Measurements from ENCODE around the gene NPTN.
"Not testable (repeated sequence)": the region's sequence is repeated elsewhere in the genome, so short reads cannot be mapped to it uniquely, and the experiment has no call there.

The NPTN gene

GRCh38 chr15:73600413-73601335 is 32.5 kb downstream of the NPTN start:
- DNase-seq: no peak

DNA sequence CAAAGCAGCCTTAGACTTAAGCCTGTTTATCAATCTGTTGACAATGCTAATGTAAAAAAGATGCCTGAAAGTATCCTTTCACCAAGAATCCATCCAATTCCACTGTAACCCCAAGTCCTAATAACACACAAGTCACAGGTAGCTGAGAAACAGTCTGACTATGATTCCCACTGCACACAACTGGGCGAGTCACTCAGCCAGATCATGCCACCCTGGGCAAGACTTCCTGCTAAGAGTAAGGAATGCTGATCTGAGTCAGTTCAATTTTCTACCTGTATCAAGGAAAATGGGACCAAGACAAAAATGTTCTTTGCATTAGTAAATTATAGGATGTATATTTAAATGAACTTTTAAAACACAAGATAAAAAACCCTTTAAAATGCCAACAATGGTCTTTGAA is 33.3 kb downstream of the NPTN start:
- DNase-seq: no peak

GRCh38 chr15:73598530-73599160 is 34.5 kb downstream of the NPTN start:
- DNase-seq: no peak

- no peak for DNase-seq
Observed at GRCh38 chr15:73597036-73597638, 36.1 kb downstream of the NPTN start.

DNA sequence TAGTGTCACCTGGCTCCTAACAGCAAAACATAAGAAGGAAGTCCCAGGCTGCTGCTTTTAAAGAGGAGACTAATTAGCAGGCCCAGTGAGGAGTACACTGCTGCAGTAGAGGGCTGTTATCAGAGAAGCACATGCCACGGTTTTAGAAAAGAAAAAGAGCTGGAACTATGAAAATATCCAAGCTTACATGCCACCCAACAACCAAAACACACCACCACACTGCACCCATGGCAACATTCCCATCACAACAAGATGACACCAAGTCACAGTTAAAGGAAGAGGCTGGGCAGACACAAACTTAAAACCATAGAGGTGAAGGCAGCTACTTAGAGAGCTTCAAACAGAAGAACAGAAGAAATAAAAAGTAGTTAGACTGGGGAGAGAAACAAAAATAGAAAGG is 37.0 kb downstream of the NPTN start:
- no peak for DNase-seq

DNA sequence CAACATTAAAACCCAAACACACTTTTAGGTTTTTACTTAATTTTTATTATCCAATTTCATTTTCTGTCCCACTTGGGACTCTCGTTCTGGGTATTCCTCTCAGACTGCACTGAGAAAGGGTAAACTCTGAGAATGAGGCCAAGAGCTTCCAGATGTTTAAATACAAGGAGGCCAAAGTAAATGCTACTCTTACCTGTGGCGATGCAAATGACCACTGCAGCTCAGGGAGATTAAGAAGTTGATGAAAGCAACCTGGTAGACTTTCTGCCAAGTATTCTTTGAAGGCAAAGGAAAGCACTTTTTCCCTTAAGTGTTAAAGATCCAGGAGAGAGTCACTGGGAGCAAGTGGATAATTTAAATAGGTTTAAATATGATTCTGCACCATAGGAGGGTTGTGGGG is 39.1 kb downstream of the NPTN start:
- no peak for DNase-seq

- no peak for DNase-seq
Observed at GRCh38 chr15:73593304-73594074, 39.7 kb downstream of the NPTN start.

DNA sequence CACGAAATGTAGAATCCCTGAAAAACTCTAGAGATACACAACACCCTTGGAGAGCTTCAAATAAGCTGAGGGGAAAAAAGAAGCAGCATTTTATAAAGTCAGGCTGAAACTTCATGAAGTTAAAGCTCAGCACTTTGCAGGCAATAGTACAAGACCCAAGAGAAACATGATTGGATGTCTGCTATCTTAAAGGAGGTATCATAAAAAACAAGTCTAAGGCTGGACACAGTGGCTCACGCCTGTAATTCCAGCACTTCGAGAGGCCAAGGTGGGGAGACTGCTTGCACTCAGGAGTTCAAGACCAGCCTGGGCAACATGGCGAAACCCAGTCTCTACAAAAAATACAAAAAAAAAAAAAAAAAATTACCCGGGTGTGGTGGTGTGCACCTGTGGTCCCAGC is 42.9 kb downstream of the NPTN start:
- DNase-seq: no peak

DNA sequence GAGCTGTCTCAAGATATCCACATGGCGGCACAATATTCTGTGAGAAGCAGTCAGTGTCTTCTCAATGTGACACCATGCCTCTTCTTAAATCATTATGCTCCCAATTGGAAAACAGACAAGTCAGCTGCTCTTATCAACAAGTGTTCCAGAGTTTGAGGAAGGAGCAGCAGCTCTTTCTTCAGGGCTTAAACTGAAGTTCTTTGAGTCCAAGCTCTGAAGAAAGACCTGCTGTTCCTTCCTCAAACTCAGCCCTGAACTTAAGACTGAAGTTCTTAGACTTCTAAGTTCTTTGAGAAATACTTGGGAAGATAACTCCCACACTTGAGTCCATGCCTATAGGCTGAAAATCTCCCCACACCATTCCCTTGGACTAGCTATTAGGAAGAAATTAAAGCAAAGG is 43.4 kb downstream of the NPTN start:
- DNase-seq: no peak

DNA sequence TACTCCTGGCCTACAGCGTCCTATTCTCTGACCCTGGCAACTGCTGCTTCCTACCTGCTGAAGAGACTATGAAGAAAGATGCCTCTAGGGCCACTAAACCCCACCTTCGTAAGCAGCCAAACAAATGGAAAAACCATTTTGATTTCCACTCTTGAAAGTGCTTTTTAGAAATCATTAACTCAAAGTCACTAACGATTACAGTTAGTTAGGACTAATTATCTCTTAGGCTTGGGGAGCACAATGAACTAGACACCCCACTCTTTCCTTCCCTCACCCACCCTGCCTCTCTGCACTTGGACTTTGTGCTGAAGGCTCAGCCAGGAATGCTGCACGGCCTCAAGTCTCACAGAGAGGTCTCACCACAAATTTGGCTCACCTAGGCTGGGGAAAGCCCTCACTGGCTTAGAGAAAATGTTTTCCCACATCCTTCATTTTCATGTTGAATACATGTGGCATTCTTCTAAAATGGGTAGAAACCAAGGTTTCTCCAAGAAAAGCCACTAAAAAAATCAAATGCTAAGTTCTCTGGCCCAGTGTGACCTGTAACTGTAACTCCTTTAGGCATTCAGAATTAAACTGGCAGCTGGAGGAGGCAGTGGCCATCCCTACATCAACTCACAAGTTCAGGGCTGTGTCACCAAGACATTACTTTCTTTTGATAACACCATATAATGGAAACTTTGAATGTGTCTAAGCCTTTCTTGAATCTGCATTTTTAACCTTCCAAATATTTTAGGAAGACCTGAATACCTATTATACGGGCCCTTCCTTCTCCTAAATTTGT is 47.1 kb downstream of the NPTN start:
- DNase-seq: no peak

- no peak for DNase-seq
Observed at GRCh38 chr15:73584699-73585420, 48.3 kb downstream of the NPTN start.

GRCh38 chr15:73583544-73583943 is 49.6 kb downstream of the NPTN start:
- no peak for DNase-seq

DNA sequence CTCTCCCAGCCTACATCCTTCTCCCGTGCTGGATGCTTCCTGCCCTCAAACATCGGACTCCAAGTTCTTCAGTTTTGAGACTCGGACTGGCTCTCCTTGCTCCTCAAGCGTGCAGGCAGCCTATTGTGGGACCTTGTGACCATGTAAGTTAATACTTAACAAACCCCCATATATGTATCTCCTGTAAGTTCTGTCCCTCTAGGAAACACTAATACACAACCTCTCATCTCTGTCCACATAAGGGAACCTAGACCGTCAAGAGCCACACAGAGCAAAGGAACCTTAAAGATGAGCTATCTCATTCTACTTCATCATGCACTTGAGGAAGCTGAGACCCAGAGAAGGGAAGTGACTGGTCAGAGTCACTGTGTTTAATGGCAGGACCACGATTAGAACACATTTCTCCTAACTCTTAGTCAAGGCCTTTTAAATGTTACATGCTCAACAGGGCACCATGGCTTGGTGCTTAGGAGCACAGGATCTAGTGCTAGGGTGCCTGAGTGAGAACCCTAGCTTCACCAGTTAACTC is 50.3 kb downstream of the NPTN start:
- DNase-seq: no peak

DNA sequence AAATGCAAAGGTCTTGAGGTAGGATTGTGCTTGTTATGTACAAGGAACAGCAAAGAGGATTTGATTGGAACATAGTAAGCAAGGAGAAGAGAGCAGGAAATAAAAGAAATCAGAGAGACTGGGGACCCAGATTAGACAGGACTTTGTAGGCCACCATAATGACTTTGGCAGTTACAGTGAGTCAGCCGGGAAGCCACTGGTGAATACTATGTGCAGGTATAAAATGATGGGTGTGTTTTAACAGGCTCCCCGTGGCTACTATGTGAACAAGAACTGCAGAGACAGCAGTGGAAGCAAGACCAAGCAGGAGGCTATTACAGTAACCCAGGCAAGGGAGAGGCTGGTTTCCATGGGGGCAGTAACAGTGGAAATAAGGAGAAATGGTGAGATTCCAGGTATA is 55.2 kb downstream of the NPTN start:
- no peak for DNase-seq

DNA sequence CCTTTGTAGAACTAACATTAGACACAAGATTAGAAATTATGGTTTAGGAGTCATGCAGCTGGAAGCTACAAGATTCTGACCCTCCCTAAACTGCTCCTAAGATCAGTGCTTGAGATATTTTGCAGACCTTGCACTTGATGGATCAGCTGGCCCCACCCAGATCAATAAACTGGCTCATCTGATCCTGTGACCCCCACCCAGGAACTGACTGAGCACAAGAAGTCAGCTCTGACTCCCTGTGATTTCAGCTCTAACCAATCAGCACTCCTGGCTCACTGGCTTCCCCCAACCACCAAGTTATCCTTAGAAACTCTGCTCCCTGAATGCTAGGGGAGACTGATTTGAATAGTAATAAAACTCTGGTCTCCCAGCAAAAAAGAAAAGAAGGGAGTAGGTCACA is 55.6 kb downstream of the NPTN start:
- not testable (repeated sequence) for DNase-seq

DNA sequence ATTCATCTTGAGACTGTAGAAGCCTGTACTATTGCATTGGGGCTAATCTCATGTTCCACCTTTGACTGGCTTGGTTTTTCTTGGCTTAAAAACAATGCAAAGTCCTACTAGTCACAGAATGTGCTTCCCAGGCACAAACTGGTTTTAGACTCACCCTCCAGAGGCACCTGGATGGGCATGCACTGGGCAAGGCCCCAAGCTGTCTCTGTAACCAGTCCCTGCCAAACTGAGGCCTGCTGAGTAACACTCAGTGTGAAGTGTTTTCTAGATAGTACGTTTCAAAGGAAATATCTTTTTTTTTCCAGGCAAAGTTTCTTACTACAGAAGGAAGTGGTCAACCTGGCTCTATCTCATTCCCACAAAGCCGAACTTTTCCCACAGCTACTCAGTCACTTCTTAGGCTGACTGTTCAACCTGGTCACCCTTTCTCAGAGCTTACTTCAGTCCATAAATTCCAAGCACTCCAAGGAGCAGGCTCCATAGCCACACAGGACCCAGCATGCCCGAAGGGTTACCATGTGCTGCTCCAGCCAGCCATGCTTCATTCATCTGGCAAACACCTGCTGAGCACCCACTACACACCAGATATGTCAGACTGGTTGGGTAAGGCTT is 57.4 kb downstream of the NPTN start:
- DNase-seq: no peak

DNA sequence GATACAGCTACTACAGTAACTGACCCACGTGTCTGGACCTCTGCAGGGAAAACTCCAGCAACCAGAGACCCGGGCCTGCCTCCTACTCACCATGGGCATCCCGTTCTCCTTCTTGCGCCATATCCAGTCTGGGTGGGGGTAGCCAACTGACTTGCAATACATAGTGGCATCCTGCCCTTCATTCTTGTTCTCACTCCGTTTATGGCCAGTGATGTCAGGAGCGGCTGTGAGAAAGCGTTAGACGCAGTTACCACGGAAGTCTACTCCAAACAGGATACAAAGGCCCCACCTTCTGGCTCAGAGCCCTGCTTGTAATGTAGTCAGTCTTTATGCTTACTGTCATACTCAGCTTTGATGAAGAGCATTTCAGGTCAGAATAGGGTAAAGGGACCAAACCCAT is 59.6 kb downstream of the NPTN start:
- no peak for DNase-seq

GRCh38 chr15:73573037-73573436 is 60.2 kb downstream of the NPTN start:
- no peak for DNase-seq

GRCh38 chr15:73572296-73572695 is 60.9 kb downstream of the NPTN start:
- no peak for DNase-seq

DNA sequence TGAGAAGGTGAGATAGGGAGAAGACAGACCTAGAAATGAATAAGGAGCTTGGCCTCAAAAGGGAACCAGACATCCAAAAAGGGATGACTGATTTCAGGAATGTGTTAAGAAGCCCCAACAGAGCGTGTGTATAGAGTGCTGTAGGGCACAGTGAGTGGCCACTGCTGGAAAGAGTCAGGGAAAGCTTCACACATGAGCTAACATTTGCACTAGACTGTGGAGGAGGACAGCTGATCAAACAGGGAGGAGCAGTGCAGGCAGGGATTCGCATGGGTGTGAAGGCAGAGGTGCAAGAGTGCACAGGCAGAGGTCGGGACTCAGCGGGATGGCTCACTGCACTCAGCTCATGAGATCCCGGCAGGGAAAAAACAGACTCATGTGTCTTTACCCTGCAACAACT is 61.8 kb downstream of the NPTN start:
- DNase-seq: no peak
